ENCODE data around the gene FSD1.

Gene FSD1

GRCh38 chr19:4320419-4320818, 16.0 kb downstream of the FSD1 start:
- no peak for DNase-seq

GRCh38 chr19:4322942-4323665, 18.7 kb downstream of the FSD1 start:
- DNase-seq: no peak

GRCh38 chr19:4323692-4324091, 19.3 kb downstream of the FSD1 start:
- no peak for DNase-seq

GRCh38 chr19:4324228-4324627, 19.8 kb downstream of the FSD1 start:
- DNase-seq: no peak

GRCh38 chr19:4326215-4326836, 21.9 kb downstream of the FSD1 start:
- no peak for DNase-seq

- DNase-seq: no peak
These were observed 22.4 kb downstream of the FSD1 start for GRCh38 chr19:4326837-4327251.

GRCh38 chr19:4327252-4327876, 23.0 kb downstream of the FSD1 start:
- peak; percentile 93 for DNase-seq

GRCh38 chr19:4327877-4328242, 23.5 kb downstream of the FSD1 start:
- DNase-seq: no peak

- DNase-seq: peak; percentile 99
These were observed 24.0 kb downstream of the FSD1 start for GRCh38 chr19:4328243-4328990.

- DNase-seq: peak; percentile 75
These were observed 24.7 kb downstream of the FSD1 start for GRCh38 chr19:4328991-4329681.

GRCh38 chr19:4329858-4330257, 25.5 kb downstream of the FSD1 start:
- no peak for DNase-seq

- no peak for DNase-seq
These were observed 30.7 kb downstream of the FSD1 start for GRCh38 chr19:4334929-4335570.

- DNase-seq: no peak
These were observed 33.6 kb downstream of the FSD1 start for GRCh38 chr19:4337906-4338440.

GRCh38 chr19:4338441-4339355, 34.3 kb downstream of the FSD1 start, which contains the start of gene STAP2:
TSS of gene STAP2 (minus strand) at chr19:4338827. CDS start at chr19:4338753, 74 bp downstream.
- no peak for DNase-seq

- DNase-seq: no peak
These were observed 37.9 kb downstream of the FSD1 start for GRCh38 chr19:4342314-4342614.

GRCh38 chr19:4342615-4343369, 38.4 kb downstream of the FSD1 start:
- peak; percentile 96 for DNase-seq

GRCh38 chr19:4343370-4344307, 39.2 kb downstream of the FSD1 start, which contains the start of gene MPND:
TSS of gene MPND (plus strand) at chr19:4343562. CDS start at chr19:4343594, 32 bp downstream.
- DNase-seq: peak; percentile 89

GRCh38 chr19:4345342-4346019, 41.1 kb downstream of the FSD1 start:
- no peak for DNase-seq

Measured in stimulated activated CD4-positive, alpha-beta T cell treated with anti-CD3 and anti-CD28 coated beads, Interleukin-1b, Interleukin-23, amount 100 ng/mL, for 48 hours (primary cell).